ENCODE results near the gene PSENEN.
"Not testable (repeated sequence)": the region's sequence is repeated elsewhere in the genome, so short reads cannot be mapped to it uniquely, and the experiment has no call there.

PSENEN gene

DNA sequence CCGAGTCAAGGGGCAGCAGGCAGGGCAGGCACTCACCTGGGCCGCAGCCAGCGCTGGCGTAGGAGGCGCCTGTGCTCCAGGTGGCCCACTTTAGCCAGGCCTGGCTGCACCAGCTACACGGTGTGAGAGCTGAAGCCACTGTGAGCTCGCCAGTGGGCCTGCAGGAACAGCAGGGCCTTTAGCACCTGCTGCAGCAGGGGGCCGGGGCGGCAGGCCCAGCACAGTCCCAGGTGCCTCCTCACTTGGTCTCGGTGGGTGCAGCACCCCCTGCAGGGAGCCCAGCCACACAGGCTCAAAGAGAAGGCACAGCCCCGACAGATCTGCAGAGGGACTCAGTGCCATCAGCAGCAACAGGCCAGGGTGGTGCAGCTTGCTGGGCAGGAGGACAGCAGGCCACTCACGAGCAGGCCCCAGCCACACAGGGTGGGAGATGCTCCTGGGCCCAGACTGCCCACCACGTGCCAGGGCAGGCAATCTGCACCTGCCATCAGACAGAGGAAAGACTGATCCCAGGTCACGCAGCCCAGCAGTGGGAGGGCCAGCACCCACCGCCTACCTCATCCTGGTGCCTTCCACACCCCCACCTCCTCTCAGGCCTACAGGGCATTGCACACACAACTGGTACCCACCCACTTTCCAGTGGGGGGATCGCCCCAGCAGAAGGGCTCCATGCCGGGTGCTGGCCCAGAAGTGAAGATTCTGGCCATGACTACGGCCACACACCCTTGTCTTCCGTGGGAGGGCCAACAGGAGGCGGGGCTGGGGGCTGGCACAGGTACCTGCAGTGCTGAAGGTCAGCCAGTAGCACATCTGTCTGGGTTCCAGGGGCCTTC lies 45.7 kb downstream of the PSENEN start:
- DNase-seq = peak; percentile 77

GRCh38 chr19:35791814-35792279 lies 46.4 kb downstream of the PSENEN start:
- no peak for DNase-seq

DNA sequence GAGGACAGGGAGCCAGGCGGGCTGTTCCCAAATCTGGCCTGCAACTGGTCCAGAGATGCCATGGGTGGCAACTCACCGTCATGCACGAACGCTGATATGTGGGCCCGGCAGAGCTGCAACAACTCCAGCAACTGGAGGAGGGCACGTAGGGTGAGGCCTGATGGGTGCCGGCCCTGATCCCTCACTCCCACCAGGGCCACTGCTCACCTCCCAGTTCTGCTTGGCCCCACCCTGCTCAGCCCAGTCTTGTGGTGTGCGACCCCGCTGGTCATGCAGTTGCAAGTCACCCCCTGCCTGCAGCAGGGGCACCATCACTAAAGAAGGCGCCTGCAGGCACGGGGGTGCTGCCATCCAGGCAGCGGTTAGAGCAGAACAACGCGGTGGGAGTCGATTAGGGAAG lies 46.9 kb downstream of the PSENEN start:
- DNase-seq = no peak

GRCh38 chr19:35792888-35793287 lies 47.4 kb downstream of the PSENEN start:
- no peak for DNase-seq

DNA sequence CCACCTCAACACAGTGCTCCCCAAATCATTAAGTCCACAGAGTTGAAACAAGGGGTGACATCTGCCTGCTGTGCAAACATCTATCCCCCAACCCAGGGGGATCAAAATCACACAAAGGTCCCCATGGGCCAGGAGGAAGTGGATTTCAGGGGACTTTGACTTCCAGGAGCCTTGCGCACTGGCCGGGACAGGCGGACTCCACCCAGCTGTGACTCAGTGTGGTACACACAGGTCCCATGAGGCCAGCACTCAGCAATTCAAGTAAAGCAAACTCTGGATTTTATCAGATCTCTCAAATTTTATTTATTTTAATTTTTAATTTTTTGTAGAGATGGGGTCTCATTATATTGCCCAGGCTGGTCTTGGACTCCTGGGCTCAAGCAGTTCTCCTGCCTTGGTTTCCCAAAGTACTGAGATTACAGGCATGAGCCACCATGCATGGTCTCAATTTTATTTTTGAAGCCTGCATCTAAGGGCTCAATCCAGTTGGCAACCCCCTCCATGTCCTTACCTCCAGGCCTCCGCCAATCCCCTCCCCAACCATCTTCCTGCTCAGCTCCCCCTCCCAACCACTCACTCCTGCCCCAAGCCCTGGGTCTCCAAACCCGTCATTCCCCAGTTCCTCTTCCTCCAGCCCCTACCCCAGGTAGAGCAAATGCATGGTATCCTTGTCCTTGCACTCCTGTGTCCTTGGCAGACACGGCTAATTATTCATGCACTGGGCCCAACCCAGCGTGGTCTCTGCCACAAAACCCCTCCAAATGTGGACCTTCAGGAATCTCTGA lies 48.1 kb downstream of the PSENEN start:
- DNase-seq = no peak

DNA sequence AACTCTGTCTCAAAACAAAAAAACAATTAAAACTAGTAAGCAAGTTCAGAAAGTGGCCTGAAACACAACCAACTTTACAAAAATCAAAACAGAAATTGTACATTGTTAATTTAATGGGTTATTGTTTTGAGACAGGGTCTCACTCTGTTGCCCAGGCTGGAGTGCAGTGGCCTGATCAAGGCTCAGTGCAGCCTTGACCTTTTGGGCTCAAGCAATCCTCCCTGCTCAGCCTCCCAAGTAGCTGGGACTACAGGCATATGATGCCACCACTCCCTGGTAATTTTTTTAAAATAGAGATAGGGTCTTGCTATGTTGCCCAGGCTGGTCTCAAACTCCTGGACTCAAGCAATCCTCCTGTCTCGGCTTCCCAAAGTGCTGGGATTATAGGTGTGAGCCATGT lies 50.1 kb downstream of the PSENEN start:
- not testable (repeated sequence) for DNase-seq
